T-helper 17 cell (primary cell): ENCODE data around the gene LRG1. TPM values are rescaled to one million over a fixed set of nuclear protein-coding genes. Genes with fewer than 3 reads are reported as not detected.
"Not testable (repeated sequence)": the region's sequence is repeated elsewhere in the genome, so short reads cannot be mapped to it uniquely, and the experiment has no call there.

Source experiments
- ATAC-seq: fragments of 150-1000 bp; cut with Tn5 transposase; 2 replicates; pipeline ENCODE4 v1.10.0; 2021; ENCODE audit warnings: mild to moderate bottlenecking, moderate library complexity
- DNase-seq, 3 donors: peaks; one replicate each; pipeline versions ENCODE4 v3.0.0 to v3.0.0-alpha.2; 2020 to 2021
- H3K9me3 ChIP-seq: one replicate; pipeline ENCODE4 v1.7.0; 2013; ENCODE audit warnings: low read length, mild to moderate bottlenecking; ENCODE audit not compliant: control insufficient read depth, poor library complexity, severe bottlenecking
- H3K27ac Mint-ChIP-seq: one replicate; pipeline ENCODE4 v1.8.0; 2022; ENCODE audit warnings: mild to moderate bottlenecking, moderate library complexity, mixed read lengths
- H3K27me3 Mint-ChIP-seq: one replicate; pipeline ENCODE4 v1.8.0; 2022; ENCODE audit warnings: mixed read lengths
- H3K36me3 Mint-ChIP-seq: one replicate; pipeline ENCODE4 v1.8.0; 2022; ENCODE audit warnings: low read depth, mixed read lengths
- H3K4me1 Mint-ChIP-seq: one replicate; pipeline ENCODE4 v1.8.0; 2022; ENCODE audit warnings: mild to moderate bottlenecking, mixed read lengths
- H3K4me3 Mint-ChIP-seq: one replicate; pipeline ENCODE4 v1.8.0; 2022; ENCODE audit warnings: mild to moderate bottlenecking, moderate library complexity, mixed read lengths
- total RNA-seq, 4 donors: library from RNA in 2 of 4; stranded (reverse) in 2 of 4; gene quantifications; one replicate each; pipeline ENCODE4 v1.2.3 and lab custom pipeline; 2022 to 2026

LRG1 gene
- total RNA-seq, 2 donors from 2014 or later: 0.17 to 0.31 TPM

DNA sequence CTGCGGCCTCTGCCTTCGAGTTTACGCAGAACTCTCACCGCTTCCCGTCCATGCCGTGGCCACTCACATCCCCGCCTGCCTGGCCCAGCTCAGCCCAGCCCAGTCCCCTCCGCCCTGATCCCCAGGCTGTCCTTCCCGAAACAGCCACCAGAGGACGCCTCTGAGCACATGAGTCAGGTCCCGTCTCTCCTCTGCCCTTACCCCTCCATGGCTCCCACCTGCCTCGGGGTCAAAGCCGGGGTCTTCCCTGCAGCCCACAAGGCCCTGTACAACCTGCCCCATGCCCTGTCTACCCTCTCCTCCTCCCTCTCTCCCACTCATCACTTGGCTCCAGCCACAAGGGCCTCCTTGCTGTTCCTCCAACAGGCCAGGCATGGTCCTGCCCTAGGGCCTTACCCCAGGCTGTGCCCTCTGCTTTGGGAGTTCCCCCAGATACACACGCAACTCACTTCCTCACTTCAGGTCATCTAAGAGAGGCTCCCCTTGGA, 27.8 kb upstream of the LRG1 start:
- H3K9me3 ChIP-seq: no peaks in the 10 kb centered on the region
- H3K4me3 Mint-ChIP-seq: no peak overlapping the region

DNA sequence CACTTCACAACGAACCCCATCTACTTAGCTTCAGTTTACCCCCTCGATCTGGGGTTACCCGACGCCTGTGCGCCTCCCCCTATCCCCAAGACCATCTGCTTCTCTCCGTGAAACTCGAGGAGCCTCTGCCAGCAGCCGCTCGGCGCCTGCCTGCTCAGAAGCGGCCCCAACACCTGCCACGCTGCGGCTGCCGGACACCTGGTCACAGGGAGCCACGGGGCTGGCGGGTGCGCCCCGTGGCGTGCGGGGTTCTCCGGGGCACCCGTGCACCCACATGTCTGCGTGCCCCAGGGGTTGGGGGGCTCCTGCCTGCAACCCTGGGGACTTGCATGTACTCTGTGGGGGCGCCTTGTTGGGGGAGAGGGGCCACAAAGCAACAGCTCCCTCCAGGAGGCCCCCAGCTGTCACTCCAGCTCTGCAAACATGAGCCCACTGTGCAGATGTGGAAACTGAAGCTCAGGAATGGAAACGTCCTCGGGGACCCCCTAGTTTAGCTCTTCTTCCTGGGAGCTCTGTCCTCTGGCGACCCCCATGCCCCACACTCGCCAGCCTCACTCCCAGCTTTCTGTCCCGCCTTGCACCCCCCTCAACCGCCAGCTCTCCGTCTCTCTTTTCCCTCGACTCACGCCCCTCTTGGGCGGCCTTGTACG, 26.7 kb upstream of the LRG1 start:
- Mint-ChIP-seq H3K27ac (no peak overlapping the region), H3K4me1 (peaks cover 4% of the 10 kb centered on the region), H3K27me3 (peaks cover 25% of the 10 kb centered on the region), H3K36me3 (peaks cover 2% of the 10 kb centered on the region), H3K4me3 (no peak overlapping the region)
- no peak for ATAC-seq
- DNase-seq: no peak
- no peaks in the 10 kb centered on the region for H3K9me3 ChIP-seq

More for the DNA sequence above, 27.8 kb upstream of the LRG1 start:
- H3K36me3 Mint-ChIP-seq: peaks cover 2% of the 10 kb centered on the region
- no peak overlapping the region for H3K27ac Mint-ChIP-seq
- DNase-seq (peak; percentile 36 to 62 (median 39)), ATAC-seq (peak; percentile 67)
- peaks cover 25% of the 10 kb centered on the region for H3K27me3 Mint-ChIP-seq
- peaks cover 4% of the 10 kb centered on the region for H3K4me1 Mint-ChIP-seq

DNA sequence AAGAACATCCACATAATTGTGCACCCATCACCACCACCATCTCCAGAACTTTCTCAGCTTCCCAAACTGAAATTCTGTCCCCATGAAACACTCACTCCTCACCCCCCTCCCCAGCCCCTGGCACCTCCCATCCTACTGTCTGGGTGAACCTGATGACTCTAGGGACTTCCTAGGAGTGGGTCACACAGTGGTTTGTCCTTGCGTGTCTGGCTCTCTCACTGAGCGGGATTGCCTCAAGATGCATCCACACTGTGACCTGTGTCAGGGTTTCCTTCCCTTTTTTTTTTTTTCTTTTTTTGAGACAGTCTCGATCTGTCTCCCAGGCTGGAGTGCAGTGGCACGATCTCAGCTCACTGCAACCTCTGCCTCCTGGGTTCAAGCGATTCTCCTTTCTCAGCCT, 23.7 kb upstream of the LRG1 start:
- H3K27me3 Mint-ChIP-seq: peaks cover 18% of the 10 kb centered on the region
- not testable (repeated sequence) for H3K9me3 ChIP-seq, H3K4me1 Mint-ChIP-seq, DNase-seq, H3K4me3 Mint-ChIP-seq, H3K36me3 Mint-ChIP-seq, H3K27ac Mint-ChIP-seq
- peak; percentile 55 for ATAC-seq

DNA sequence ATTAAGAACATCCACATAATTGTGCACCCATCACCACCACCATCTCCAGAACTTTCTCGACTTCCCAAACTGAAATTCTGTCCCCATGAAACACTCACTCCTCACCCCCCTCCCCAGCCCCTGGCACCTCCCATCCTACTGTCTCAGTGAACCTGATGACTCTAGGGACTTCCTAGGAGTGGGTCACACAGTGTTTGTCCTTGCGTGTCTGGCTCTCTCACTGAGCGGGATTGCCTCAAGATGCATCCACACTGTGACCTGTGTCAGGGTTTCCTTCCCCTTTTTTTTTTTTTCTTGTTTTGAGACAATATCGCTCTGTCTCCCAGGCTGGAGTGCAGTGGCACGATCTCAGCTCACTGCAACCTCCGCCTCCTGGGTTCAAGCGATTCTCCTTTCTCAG, 22.2 kb upstream of the LRG1 start:
- not testable (repeated sequence) for H3K9me3 ChIP-seq, H3K27me3 Mint-ChIP-seq, H3K36me3 Mint-ChIP-seq, DNase-seq, H3K27ac Mint-ChIP-seq, H3K4me3 Mint-ChIP-seq, H3K4me1 Mint-ChIP-seq
- peak; percentile 60 for ATAC-seq

DNA sequence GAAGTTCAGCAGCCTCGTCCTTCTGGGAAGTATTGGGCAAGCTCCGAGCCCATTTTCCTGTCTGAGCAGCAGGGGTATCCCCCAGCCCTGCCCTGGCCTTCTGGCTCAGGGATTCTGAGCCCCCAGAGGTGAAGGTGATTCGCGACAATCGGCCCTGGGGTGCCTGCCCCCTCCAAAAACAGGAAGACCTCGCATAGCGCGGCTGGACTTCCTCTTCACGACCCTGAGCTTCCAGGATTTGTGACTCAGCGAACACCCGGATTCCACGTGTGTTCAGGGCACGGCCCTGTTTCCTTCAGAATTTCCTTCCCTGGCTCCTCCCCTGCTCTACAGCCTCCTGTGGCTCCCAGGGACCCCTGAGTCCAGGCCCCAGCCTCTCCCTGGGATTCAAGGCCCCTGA, 19.7 kb upstream of the LRG1 start, which contains the start of gene SEMA6B:
TSS of gene SEMA6B (minus strand) at position 116 of the 400 bp plus-strand sequence. CDS start 1,227 bp downstream, outside the sequence.
- H3K9me3 ChIP-seq: no peaks in the 10 kb centered on the region
- no peak within 1 kb of the TSS for H3K4me3 Mint-ChIP-seq
- peaks cover 3% of the 10 kb centered on the region for H3K4me1 Mint-ChIP-seq
- no peak for DNase-seq
- H3K36me3 Mint-ChIP-seq: no peaks in the 10 kb centered on the region
- peaks cover 4% of the 10 kb centered on the region for H3K27me3 Mint-ChIP-seq
- H3K27ac Mint-ChIP-seq: peak within 1 kb of the TSS; percentile 41
- ATAC-seq: peak; percentile 21

DNA sequence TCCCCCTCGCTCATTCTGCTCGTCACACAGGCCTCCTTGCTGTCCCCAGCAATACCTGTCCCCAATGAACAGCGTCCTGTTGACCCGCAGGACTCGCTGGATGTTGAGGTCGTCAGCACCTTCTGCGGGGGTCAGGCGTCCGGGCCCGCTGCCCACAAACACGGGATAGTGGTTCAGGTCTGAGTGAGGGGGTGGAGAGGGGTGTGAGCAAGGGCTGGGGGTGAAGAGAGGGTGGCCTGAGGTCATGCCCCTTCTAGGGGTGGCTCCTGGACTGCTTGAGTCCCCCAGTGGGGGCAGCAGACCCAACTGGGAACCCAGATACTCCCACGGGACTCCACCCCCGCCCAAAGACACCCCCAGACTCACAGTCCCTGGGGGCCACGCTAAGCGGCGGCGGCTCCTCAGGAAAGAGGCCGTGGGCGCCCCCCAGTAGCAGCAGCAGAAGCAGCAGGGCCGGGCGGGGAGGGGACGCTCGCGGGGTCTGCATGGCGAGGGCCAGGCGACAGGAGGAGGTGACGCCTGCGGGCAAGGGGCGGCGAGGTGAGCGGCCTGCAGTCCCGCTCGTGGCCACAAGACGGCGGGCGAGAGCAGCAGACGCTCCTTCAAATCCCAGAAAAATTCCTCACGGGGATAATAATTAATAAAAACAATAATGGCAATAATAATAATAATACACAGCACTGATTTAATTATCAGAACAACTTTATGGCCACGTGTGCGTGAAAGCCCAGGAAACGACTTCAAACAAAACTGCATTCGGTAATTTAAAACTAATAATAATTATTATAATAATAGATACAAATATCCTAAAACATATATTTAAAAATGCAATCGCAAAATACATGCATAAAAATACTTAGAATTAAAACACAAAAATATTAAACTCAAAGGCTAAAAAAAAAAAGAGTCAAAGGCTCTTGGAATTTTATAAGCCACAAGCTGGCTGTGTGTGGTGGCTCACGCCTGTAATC, 18.4 kb upstream of the LRG1 start:
- ATAC-seq (no peak), DNase-seq (peak in 2 of 3 donors; percentile 26 to 37)
- Mint-ChIP-seq H3K36me3 (no peaks in the 10 kb centered on the region), H3K4me3 (no peak overlapping the region), H3K27me3 (no peaks in the 10 kb centered on the region), H3K4me1 (peaks cover 3% of the 10 kb centered on the region), H3K27ac (no peak overlapping the region)
- H3K9me3 ChIP-seq: no peaks in the 10 kb centered on the region

DNA sequence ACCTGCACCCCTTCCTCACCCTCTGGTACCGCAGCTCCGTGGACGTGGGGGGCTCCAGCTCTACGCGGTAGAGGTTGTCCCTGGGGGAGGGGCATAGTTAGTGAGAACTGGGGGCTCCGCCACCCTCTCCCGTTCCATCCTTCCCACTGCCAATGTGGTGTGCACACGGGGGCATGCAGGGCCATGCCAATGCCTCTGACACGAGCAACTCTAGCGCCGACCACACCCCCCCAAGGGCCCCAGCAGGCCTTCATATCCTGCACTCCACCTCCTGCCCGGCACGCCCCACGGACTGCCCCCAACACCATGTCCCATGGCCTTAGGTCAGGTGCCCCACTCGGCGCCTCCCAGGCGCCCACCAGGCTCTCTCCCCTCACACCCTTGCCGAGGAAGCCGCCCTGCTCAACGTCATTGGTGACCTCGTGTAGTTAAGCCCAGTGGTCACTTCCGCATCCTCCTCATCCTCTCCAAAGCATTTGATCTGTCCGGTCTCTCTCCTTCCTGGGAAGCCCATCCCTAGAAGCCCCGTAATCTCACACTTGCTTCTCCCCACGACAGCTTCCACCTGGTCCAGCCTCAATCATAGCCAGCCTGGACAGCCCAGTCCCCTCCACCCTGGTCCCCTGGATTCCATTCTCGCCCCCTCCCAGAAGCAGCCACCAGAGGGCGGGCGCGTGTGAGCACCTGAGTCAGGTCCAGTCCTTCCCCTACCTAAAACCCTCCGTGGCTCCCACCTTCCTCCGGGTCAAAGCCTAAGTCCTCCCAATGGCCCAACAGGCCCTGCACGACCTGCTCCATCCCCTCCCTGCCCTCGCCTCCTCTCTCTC, 17.5 kb upstream of the LRG1 start:
- Mint-ChIP-seq H3K4me1 (peaks cover 3% of the 10 kb centered on the region), H3K4me3 (no peak overlapping the region), H3K27me3 (peaks cover 1% of the 10 kb centered on the region), H3K36me3 (no peaks in the 10 kb centered on the region), H3K27ac (no peak overlapping the region)
- DNase-seq (no peak), ATAC-seq (no peak)
- no peaks in the 10 kb centered on the region for H3K9me3 ChIP-seq

DNA sequence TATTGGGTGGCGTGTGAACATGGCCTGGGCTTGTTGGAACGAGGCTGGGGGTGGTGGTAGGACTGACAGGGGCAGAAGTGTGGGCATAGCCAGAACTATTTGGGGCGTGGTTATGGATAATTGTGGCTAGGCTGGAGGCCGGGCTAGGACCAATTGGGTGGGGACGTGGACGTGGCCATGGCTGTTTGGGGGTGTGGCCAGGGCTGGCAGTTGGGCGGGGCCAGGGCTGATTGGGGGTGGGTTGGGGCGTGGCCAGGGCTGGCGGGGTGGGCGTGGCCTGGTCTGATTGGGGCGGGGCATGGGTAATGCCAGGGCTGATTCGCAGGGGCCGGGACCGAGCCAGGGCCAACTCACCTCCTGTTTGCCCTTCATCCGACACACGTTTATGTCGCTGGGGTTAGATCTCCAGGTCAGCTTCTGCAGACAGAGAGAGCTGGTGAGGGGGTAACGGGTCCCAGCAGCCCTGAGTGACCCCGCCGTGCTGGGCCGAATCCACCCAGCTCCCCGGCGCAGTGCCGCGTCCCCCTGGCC, 16.8 kb upstream of the LRG1 start:
- no peak for ATAC-seq
- Mint-ChIP-seq H3K4me3 (no peak overlapping the region), H3K36me3 (peaks cover 2% of the 10 kb centered on the region), H3K27ac (no peak overlapping the region), H3K4me1 (peaks cover 3% of the 10 kb centered on the region), H3K27me3 (peaks cover 8% of the 10 kb centered on the region)
- H3K9me3 ChIP-seq: no peaks in the 10 kb centered on the region
- no peak for DNase-seq

DNA sequence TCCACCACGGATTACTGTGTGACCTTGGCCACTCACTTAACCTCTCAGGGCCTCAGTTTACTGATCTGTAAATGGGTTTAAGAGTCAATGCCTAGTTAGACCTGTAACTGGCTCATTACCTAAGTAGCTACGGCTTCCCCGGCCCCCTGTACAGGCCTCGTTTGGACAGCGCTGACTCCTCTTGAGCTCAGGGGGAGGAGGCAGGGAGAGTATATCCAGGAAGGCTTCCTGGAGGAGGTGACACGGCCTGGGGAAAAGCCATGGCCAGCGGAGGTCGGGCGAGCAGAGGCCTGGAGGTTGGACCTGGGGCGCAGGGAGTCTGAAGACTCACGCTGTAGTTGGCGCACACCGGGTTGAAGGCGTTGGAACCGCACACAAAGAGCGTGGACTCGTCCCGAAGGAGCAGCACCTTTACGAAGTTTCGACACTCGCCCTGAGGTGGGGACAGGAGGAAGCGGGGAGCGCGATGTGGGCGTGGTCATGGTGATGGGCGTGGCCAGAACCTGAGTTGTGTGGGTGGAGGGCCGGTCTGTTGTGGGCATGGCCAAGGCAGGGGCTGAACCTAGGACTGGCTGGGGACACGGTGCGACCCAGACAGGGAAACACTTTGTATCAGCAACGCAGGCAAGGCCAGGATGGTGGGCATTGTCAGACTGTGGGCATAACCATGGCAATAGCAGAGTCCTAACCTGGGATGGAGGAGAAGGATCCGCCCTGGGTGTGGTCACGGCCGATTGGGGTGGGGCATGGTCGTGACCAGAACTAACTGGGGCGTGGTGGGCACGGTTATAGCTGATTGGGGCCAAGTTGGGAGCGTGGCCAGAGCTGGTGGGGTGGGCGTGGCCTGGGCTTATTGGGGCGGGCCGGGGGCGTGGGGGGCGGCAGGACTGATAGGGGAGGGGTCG, 16.1 kb upstream of the LRG1 start:
- Mint-ChIP-seq H3K4me3 (no peak overlapping the region), H3K36me3 (peaks cover 2% of the 10 kb centered on the region), H3K27ac (no peak overlapping the region), H3K27me3 (peaks cover 9% of the 10 kb centered on the region), H3K4me1 (peaks cover 3% of the 10 kb centered on the region)
- no peak for DNase-seq
- no peak for ATAC-seq
- no peaks in the 10 kb centered on the region for H3K9me3 ChIP-seq

DNA sequence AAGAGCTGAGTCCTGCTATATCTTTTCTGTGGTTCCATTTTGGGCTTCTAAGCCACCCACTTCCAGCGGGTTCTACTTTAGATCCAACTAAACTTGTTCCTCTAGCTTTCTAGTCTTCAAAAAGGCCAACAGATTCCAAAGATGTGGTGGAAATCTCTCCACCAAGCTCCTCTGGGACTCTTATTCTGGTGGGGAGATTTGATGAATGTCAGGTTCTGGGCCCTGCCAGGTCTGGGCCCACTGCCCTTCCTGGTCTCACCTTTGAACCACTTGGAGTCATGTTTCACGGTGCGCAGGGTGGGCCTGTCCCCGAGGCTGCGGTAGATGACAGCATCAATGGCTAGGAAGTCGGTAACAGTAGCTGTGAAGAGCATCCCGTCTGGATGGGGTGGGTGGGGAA, 14.9 kb upstream of the LRG1 start:
- no peak overlapping the region for H3K4me3 Mint-ChIP-seq
- peaks cover 2% of the 10 kb centered on the region for H3K36me3 Mint-ChIP-seq
- H3K9me3 ChIP-seq: no peaks in the 10 kb centered on the region
- no peak overlapping the region for H3K27ac Mint-ChIP-seq
- ATAC-seq (no peak), DNase-seq (no peak)
- peaks cover 13% of the 10 kb centered on the region for H3K27me3 Mint-ChIP-seq
- H3K4me1 Mint-ChIP-seq: peaks cover 3% of the 10 kb centered on the region

DNA sequence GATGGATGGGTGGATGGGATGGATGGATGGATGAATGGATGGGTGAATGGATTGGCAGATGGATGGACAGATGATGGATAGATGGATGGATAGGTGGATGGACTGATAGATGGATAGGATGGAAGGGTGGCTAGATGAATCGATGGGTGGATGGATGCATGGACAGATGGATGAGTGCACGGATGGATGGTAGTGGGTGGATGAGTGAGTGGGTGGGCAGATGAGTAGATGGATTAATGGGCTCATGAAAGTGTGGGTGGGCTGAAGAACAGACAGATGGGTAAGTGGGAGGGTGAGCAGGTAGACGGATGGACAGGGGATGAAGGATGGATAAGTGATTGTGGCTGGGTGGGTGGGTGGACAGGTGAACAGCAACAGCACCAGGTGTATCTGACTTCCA, 13.9 kb upstream of the LRG1 start:
- ATAC-seq (no peak), DNase-seq (no peak)
- Mint-ChIP-seq H3K27me3 (peaks cover 17% of the 10 kb centered on the region), H3K4me3 (no peak overlapping the region), H3K36me3 (peaks cover 4% of the 10 kb centered on the region), H3K27ac (no peak overlapping the region), H3K4me1 (peaks cover 6% of the 10 kb centered on the region)
- no peaks in the 10 kb centered on the region for H3K9me3 ChIP-seq
